Measurements from ENCODE around the gene DOK7. TPM values are rescaled to one million over a fixed set of nuclear protein-coding genes. Genes with fewer than 3 reads are reported as not detected.
A peak's percentile ranks its signal among the peaks of the same experiment; 100 is the strongest.

DOK7 gene, protein sequence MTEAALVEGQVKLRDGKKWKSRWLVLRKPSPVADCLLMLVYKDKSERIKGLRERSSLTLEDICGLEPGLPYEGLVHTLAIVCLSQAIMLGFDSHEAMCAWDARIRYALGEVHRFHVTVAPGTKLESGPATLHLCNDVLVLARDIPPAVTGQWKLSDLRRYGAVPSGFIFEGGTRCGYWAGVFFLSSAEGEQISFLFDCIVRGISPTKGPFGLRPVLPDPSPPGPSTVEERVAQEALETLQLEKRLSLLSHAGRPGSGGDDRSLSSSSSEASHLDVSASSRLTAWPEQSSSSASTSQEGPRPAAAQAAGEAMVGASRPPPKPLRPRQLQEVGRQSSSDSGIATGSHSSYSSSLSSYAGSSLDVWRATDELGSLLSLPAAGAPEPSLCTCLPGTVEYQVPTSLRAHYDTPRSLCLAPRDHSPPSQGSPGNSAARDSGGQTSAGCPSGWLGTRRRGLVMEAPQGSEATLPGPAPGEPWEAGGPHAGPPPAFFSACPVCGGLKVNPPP
- polyA plus RNA-seq (2011; rRNA removed) (not detected in 2 replicates), polyA minus RNA-seq (2011; rRNA and poly(A)+ RNA removed) (not detected in 2 replicates)

DNA sequence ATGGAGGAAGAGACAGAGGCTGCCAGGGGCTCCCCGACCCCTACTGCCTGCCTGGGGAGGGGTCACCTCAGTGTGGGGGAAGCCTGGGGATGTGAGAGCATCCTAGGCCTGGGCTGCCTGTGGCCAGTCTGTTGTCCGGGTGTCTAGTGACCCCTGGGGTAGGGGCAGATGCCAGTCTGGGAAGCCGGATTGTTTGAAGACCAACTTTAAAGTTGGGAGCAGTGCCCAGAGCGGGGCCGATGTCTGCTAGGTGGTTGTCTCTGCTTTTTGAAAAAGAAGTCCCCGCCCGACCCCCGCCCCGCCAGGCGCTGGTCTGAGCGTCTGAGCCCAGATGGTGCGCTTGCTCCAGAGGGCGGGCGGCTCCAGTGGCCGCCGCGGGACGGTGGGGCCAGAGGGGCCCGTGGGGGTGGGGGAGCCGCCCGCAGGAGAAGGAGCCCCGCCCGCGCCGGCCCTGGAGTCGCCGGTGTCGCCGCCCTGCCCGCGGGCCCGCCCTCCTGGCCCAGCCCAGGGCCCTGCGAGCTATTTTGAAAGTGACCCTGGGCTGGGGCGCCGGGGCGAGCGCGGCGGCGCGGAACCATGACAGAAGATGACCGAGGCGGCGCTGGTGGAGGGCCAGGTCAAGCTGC, at the start of gene DOK7:
Gene DOK7, plus strand, starts transcription at position 517 of the 626 bp plus-strand sequence. Its CDS starts 70 bp downstream, at position 587.
- no peak for DNase-seq (ENCODE audit: low read depth)
- POLR2A ChIA-PET: no interaction called here
- TF ChIP-seq, protein P1, sequence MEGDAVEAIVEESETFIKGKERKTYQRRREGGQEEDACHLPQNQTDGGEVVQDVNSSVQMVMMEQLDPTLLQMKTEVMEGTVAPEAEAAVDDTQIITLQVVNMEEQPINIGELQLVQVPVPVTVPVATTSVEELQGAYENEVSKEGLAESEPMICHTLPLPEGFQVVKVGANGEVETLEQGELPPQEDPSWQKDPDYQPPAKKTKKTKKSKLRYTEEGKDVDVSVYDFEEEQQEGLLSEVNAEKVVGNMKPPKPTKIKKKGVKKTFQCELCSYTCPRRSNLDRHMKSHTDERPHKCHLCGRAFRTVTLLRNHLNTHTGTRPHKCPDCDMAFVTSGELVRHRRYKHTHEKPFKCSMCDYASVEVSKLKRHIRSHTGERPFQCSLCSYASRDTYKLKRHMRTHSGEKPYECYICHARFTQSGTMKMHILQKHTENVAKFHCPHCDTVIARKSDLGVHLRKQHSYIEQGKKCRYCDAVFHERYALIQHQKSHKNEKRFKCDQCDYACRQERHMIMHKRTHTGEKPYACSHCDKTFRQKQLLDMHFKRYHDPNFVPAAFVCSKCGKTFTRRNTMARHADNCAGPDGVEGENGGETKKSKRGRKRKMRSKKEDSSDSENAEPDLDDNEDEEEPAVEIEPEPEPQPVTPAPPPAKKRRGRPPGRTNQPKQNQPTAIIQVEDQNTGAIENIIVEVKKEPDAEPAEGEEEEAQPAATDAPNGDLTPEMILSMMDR (IDR thresholded peaks at IDR 0.05; ENCODE audit: insufficient read depth, low read depth, low read length): no peak
- H3K4me3 ChIP-seq (ENCODE audit: low read depth, low read length): peak within 1 kb of the TSS; percentile 19
- no peaks in the 10 kb centered on the region for H3K36me3 ChIP-seq (ENCODE audit: control insufficient read depth, insufficient read depth, low read length)
- CTCF ChIA-PET: interaction anchor here (0.6 to 1.9 kb wide), 3 partner anchors 18 to 117 kb away, joined by 3 to 11 read pairs (median 3); no protein-coding TSS in a partner anchor
- H3K27me3 ChIP-seq (ENCODE audit: control insufficient read depth, insufficient read depth, low read length): peaks cover 36% of the 10 kb centered on the region

DNA sequence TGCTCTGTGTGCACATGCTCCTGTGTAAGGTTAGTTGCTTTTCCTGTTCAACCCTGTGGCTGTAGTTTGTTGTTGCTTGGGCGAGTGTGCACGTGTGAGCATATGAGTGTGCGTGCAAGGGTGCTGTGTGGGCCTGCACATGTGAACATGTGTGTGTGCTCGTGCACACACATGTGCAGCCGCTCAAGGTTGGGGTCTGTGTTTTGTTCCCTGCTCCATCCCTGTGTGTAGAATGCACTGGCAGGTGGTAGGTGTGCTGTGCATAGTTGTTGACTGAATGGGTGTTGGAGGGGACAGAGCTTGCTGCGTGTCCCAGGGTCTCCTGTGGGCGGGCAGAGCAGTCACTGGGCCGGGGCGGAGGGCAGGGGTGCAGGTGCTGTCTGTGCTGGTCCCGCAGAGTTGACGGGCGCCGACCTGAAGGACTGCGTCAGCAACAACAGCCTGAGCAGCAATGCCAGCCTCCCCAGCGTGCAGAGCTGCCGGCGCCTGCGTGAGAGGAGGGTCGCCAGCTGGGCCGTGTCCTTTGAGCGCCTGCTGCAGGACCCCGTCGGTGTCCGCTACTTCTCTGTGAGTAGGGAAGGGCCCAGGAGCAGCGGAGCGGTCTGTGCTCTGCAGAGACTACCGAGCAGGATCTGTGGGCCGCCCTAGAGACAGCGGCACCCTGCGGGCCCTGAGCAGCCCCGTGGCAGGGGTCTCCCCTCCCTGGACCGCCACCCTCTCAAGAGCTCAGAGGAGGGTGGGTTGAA, 49.3 kb upstream of the DOK7 start:
- DNase-seq (ENCODE audit: low read depth): no peak
- no peaks in the 10 kb centered on the region for H3K27me3 ChIP-seq (ENCODE audit: control insufficient read depth, insufficient read depth, low read length)
- peaks cover 12% of the 10 kb centered on the region for H3K36me3 ChIP-seq (ENCODE audit: control insufficient read depth, insufficient read depth, low read length)
- H3K4me3 ChIP-seq (ENCODE audit: low read depth, low read length): no peak overlapping the region
- ChIA-PET CTCF (no interaction called here), POLR2A (no interaction called here)
- TF ChIP-seq, protein P1 (IDR thresholded peaks at IDR 0.05; ENCODE audit: insufficient read depth, low read depth, low read length): no peak

DNA sequence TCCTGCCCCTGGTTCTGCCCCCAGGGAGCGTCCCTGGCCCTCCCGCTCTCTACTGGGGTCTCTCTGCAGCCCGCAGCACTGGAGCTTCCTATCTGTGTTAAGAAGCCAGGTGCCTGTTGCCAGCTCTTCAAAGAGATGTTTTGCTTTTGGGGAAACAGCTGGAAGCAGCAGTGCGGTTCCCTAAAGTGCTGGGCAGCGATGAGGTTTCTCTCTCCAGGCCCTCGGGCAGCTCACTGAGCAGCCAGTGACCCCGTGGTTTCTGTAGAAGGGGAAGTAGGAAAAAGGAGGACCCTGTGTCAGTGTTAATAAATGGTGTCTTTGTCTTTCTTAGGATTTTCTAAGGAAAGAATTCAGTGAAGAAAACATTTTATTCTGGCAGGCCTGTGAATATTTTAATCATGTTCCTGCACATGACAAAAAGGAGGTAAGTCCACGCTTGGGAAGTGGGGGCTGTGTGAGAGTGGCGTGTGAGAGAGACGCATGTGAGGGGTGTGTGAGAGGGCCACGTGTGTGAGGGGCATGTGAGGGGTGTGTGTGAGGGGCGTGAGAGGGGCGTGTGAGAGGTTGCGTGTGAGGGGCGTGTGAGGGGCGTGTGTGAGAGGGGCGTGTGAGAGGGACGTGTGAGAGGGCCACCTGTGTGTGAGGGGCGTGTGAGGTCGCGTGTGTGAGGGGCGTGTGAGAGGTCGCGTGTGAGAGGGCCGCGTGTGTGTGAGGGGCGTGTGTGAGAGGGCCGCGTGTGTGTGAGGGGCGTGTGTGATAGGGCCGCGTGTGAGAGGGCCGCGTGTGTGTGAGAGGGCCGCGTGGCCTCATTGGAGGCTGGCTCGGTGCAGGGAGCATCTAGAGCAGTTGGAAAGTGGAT, 48.5 kb upstream of the DOK7 start:
- Histone ChIP-seq H3K27me3 (ENCODE audit: control insufficient read depth, insufficient read depth, low read length) (no peaks in the 10 kb centered on the region), H3K4me3 (ENCODE audit: low read depth, low read length) (no peak overlapping the region), H3K36me3 (ENCODE audit: control insufficient read depth, insufficient read depth, low read length) (peaks cover 12% of the 10 kb centered on the region)
- ChIA-PET CTCF (no interaction called here), POLR2A (no interaction called here)
- no peak for DNase-seq (ENCODE audit: low read depth)
- TF ChIP-seq, protein P1 (IDR thresholded peaks at IDR 0.05; ENCODE audit: insufficient read depth, low read depth, low read length): no peak

DNA sequence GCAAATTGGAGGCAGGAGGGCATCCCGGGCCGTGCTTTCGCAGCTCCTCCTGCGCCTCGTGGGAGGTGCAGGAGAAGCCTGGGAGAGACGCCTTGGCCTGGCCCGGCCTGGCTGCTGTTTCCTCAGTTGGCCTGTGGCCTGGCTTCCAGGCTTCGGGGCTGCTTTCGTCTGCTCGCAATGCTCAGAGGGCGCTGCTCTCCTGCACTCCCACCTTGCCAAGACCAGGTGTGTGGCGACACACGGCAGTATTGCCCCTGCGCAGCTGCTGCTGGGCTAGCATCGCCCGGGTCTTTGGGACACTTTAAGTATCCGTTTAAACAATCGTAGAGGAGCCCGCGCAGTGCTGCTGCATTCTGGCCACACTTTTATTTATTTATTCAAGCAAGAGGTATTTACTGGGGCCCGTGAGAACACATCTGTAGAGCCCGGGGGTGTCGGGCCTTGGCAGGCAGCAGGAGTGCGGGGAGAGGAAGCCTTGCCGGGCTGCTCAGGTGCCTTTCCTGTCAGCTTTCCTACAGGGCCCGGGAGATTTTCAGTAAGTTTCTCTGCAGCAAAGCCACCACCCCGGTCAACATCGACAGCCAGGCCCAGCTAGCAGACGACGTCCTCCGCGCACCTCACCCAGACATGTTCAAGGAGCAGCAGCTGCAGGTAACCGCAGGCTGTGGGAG, 47.5 kb upstream of the DOK7 start:
- no peak for DNase-seq (ENCODE audit: low read depth)
- Histone ChIP-seq H3K36me3 (ENCODE audit: control insufficient read depth, insufficient read depth, low read length) (peaks cover 12% of the 10 kb centered on the region), H3K4me3 (ENCODE audit: low read depth, low read length) (no peak overlapping the region), H3K27me3 (ENCODE audit: control insufficient read depth, insufficient read depth, low read length) (no peaks in the 10 kb centered on the region)
- ChIA-PET POLR2A (no interaction called here), CTCF (no interaction called here)
- TF ChIP-seq, protein P1 (IDR thresholded peaks at IDR 0.05; ENCODE audit: insufficient read depth, low read depth, low read length): no peak

Measured in BJ (cell line).